Osteocyte (in vitro differentiated cells): ENCODE measurements around the gene ELF2. TPM values are rescaled to one million over a fixed set of nuclear protein-coding genes. Genes with fewer than 3 reads are reported as not detected.

ENCODE experiments used
- DNase-seq: peaks from one replicate; pipeline ENCODE4 v3.0.0; 2021; ENCODE audit warnings: mixed read lengths; ENCODE audit not compliant: unreplicated experiment; ENCODE audit errors: extremely low spot score
- H3K27ac Mint-ChIP-seq: one replicate; pipeline ENCODE4 v1.8.0; 2021; ENCODE audit warnings: mild to moderate bottlenecking, mixed read lengths; ENCODE audit not compliant: unreplicated experiment
- H3K27me3 Mint-ChIP-seq: one replicate; pipeline ENCODE4 v1.8.0; 2021; ENCODE audit warnings: mixed read lengths; ENCODE audit not compliant: unreplicated experiment
- H3K36me3 Mint-ChIP-seq: one replicate; pipeline ENCODE4 v1.8.0; 2021; ENCODE audit warnings: mixed read lengths; ENCODE audit not compliant: unreplicated experiment
- H3K4me1 Mint-ChIP-seq: one replicate; pipeline ENCODE4 v1.8.0; 2021; ENCODE audit warnings: mixed read lengths; ENCODE audit not compliant: unreplicated experiment
- H3K4me3 Mint-ChIP-seq: one replicate; pipeline ENCODE4 v1.8.0; 2021; ENCODE audit warnings: mild to moderate bottlenecking, moderate library complexity, mixed read lengths; ENCODE audit not compliant: unreplicated experiment
- H3K9me3 Mint-ChIP-seq: one replicate; pipeline ENCODE4 v1.8.0; 2021; ENCODE audit warnings: mixed read lengths; ENCODE audit not compliant: unreplicated experiment
- total RNA-seq: library from RNA; stranded (reverse); gene quantifications from 2 replicates; pipeline ENCODE4 v1.2.1, GENCODE V29; 2021
- TF ChIP-seq, protein P1 (sequence below): fragments of 200-600 bp; sonication (generic); IDR thresholded peaks from 2 replicates; pipeline ENCODE4 v1.5.0; 2021; ENCODE audit warnings: antibody characterized with exemption, mild to moderate bottlenecking, moderate library complexity

Gene ELF2
- total RNA-seq, 1 donor from 2014 or later = 47.6 TPM

DNA sequence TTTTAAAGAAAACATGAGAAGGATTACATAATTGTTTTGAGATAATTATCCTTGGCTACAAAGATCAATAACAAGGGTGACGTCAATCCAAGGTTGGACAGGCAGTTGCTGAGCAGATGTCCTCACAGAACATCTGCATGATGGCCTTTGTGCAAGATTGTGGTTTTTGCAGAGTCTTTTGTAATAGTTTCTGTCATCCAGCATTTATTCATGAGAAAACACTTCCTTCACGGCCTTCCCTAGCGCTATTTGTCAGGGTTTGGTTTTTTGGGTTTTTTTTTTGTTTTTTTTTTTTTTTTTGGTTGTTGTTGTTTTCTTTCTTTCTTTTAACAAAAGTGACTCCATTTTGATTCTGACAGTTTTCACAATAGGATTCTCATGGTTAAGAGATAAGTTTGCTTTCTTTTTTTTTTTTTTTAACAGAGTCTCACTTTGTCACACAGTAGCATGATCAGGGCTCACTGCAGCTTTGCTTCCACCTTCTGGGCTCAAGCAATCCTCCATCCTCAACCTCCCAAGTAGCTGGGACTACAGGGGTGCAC is 31.5 kb upstream of the ELF2 start:
- Mint-ChIP-seq H3K27me3 (no peaks in the 10 kb centered on the region), H3K4me1 (no peaks in the 10 kb centered on the region), H3K9me3 (no peaks in the 10 kb centered on the region), H3K27ac (no peak overlapping the region), H3K4me3 (no peak overlapping the region), H3K36me3 (no peaks in the 10 kb centered on the region)
- DNase-seq = no peak
- TF ChIP-seq, protein P1, sequence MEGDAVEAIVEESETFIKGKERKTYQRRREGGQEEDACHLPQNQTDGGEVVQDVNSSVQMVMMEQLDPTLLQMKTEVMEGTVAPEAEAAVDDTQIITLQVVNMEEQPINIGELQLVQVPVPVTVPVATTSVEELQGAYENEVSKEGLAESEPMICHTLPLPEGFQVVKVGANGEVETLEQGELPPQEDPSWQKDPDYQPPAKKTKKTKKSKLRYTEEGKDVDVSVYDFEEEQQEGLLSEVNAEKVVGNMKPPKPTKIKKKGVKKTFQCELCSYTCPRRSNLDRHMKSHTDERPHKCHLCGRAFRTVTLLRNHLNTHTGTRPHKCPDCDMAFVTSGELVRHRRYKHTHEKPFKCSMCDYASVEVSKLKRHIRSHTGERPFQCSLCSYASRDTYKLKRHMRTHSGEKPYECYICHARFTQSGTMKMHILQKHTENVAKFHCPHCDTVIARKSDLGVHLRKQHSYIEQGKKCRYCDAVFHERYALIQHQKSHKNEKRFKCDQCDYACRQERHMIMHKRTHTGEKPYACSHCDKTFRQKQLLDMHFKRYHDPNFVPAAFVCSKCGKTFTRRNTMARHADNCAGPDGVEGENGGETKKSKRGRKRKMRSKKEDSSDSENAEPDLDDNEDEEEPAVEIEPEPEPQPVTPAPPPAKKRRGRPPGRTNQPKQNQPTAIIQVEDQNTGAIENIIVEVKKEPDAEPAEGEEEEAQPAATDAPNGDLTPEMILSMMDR = no peak

GRCh38 chr4:139207873-139208403 is 30.9 kb upstream of the ELF2 start:
- H3K4me1 Mint-ChIP-seq = no peaks in the 10 kb centered on the region
- H3K36me3 Mint-ChIP-seq = no peaks in the 10 kb centered on the region
- no peak overlapping the region for H3K27ac Mint-ChIP-seq
- H3K4me3 Mint-ChIP-seq = no peak overlapping the region
- no peak for DNase-seq
- TF ChIP-seq, protein P1 = no peak
- no peaks in the 10 kb centered on the region for H3K9me3 Mint-ChIP-seq
- H3K27me3 Mint-ChIP-seq = no peaks in the 10 kb centered on the region

DNA sequence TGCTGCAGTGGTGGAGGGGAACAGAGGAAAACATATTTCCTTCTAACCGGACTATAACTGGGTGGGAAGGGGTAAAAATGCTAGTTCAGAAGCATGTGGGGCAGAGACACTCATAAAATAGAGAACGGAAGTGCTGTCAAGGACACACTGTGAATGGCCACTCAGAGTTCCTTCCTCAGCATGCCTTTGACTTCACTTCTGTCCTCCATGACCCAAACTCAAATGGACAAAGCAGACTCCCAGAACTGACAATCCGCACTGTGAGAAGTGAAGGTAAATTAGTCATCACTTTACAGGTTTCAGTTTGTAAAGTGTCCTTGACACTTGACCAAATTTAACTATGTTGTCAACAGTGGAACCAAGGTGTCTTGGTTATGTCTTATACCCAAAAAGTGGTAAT is 30.2 kb upstream of the ELF2 start:
- no peaks in the 10 kb centered on the region for H3K9me3 Mint-ChIP-seq
- H3K4me1 Mint-ChIP-seq = no peaks in the 10 kb centered on the region

GRCh38 chr4:139202991-139203390 is 26.0 kb upstream of the ELF2 start:
- Mint-ChIP-seq H3K4me1 (no peaks in the 10 kb centered on the region), H3K27me3 (peaks cover 12% of the 10 kb centered on the region), H3K27ac (no peak overlapping the region), H3K36me3 (no peaks in the 10 kb centered on the region), H3K4me3 (no peak overlapping the region), H3K9me3 (no peaks in the 10 kb centered on the region)
- TF ChIP-seq, protein P1 = no peak
- no peak for DNase-seq

More for the DNA sequence above, 30.2 kb upstream of the ELF2 start:
- no peaks in the 10 kb centered on the region for H3K36me3 Mint-ChIP-seq
- no peak overlapping the region for H3K27ac Mint-ChIP-seq
- DNase-seq = no peak
- no peaks in the 10 kb centered on the region for H3K27me3 Mint-ChIP-seq
- TF ChIP-seq, protein P1 = no peak
- no peak overlapping the region for H3K4me3 Mint-ChIP-seq

DNA sequence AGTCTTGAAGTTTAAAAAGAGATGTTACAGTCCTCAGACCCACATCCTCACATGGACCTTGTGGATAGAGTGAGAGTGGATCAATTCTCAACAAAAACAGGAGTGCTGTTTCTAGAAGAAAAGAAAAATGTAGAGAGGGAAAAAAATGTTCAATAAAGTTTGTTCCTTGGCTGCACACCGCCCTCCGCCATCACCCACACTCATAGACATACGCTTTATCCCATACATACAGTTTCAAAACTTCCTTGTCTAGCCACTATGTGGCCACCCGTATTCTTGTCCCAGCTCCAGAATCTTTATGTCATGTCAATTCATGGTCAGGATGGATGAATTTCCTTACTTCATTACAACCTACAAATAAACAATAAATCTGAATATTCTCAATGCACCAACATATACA is 23.5 kb upstream of the ELF2 start:
- no peak overlapping the region for H3K27ac Mint-ChIP-seq
- H3K9me3 Mint-ChIP-seq = no peaks in the 10 kb centered on the region
- peaks cover 15% of the 10 kb centered on the region for H3K27me3 Mint-ChIP-seq
- TF ChIP-seq, protein P1 = no peak
- no peak overlapping the region for H3K4me3 Mint-ChIP-seq
- H3K36me3 Mint-ChIP-seq = no peaks in the 10 kb centered on the region
- no peaks in the 10 kb centered on the region for H3K4me1 Mint-ChIP-seq
- DNase-seq = no peak
